ENCODE data around the gene NBPF4. TPM values are rescaled to one million over a fixed set of nuclear protein-coding genes. Genes with fewer than 3 reads are reported as not detected.
"Not testable (repeated sequence)": the region's sequence is repeated elsewhere in the genome, so short reads cannot be mapped to it uniquely, and the experiment has no call there.

The NBPF4 gene
- total RNA-seq, 1 donor from 2014 or later, result not detected

GRCh38 chr1:108209456-108210108 lies 34.3 kb downstream of the NBPF4 start:
- Mint-ChIP-seq H3K4me3 (ENCODE audit: low read depth) (no peak overlapping the region), H3K27me3 (peaks cover 13% of the 10 kb centered on the region), H3K4me1 (ENCODE audit: low read depth) (peaks cover 4% of the 10 kb centered on the region), H3K36me3 (ENCODE audit: insufficient read depth) (no peaks in the 10 kb centered on the region), H3K27ac (no peak overlapping the region), H3K9me3 (ENCODE audit: low read depth) (peaks cover 4% of the 10 kb centered on the region)
- TF ChIP-seq CTCF (IDR thresholded peaks at IDR 0.05; ENCODE audit: unreplicated experiment), result no peak
- DNase-seq (ENCODE audit: low spot score, unreplicated experiment), result no peak

- Mint-ChIP-seq H3K27ac (no peak overlapping the region), H3K4me3 (ENCODE audit: low read depth) (no peak overlapping the region), H3K9me3 (ENCODE audit: low read depth) (peaks cover 8% of the 10 kb centered on the region), H3K4me1 (ENCODE audit: low read depth) (peaks cover 4% of the 10 kb centered on the region), H3K36me3 (ENCODE audit: insufficient read depth) (no peaks in the 10 kb centered on the region), H3K27me3 (peaks cover 16% of the 10 kb centered on the region)
- no peak for DNase-seq (ENCODE audit: low spot score, unreplicated experiment)
- TF ChIP-seq CTCF (IDR thresholded peaks at IDR 0.05; ENCODE audit: unreplicated experiment), result no peak
Observed at GRCh38 chr1:108208724-108209446, 35.0 kb downstream of the NBPF4 start.

- not testable (repeated sequence) for H3K4me3 Mint-ChIP-seq (ENCODE audit: low read depth); H3K27me3 Mint-ChIP-seq; H3K27ac Mint-ChIP-seq; H3K9me3 Mint-ChIP-seq (ENCODE audit: low read depth); DNase-seq (ENCODE audit: low spot score, unreplicated experiment); H3K36me3 Mint-ChIP-seq (ENCODE audit: insufficient read depth)
- peaks cover 13% of the 10 kb centered on the region for H3K4me1 Mint-ChIP-seq (ENCODE audit: low read depth)
Observed at GRCh38 chr1:108203582-108203981, 40.3 kb downstream of the NBPF4 start.

- Mint-ChIP-seq H3K36me3 (ENCODE audit: insufficient read depth) (peaks cover 13% of the 10 kb centered on the region), H3K4me3 (ENCODE audit: low read depth) (no peak overlapping the region), H3K9me3 (ENCODE audit: low read depth) (peaks cover 8% of the 10 kb centered on the region), H3K27me3 (peaks cover 5% of the 10 kb centered on the region), H3K27ac (no peak overlapping the region), H3K4me1 (ENCODE audit: low read depth) (peaks cover 17% of the 10 kb centered on the region)
- DNase-seq (ENCODE audit: low spot score, unreplicated experiment), result no peak
- no peak for TF ChIP-seq CTCF (IDR thresholded peaks at IDR 0.05; ENCODE audit: unreplicated experiment)
Observed at GRCh38 chr1:108201687-108202086, 42.2 kb downstream of the NBPF4 start.

GRCh38 chr1:108200687-108201051 lies 43.2 kb downstream of the NBPF4 start:
- DNase-seq (ENCODE audit: low spot score, unreplicated experiment), result no peak
- H3K27ac Mint-ChIP-seq, result peak overlapping the region; percentile 96
- H3K4me3 Mint-ChIP-seq (ENCODE audit: low read depth), result peak overlapping the region; percentile 92
- peaks cover 18% of the 10 kb centered on the region for H3K36me3 Mint-ChIP-seq (ENCODE audit: insufficient read depth)
- peaks cover 8% of the 10 kb centered on the region for H3K9me3 Mint-ChIP-seq (ENCODE audit: low read depth)
- peak; percentile 16 for TF ChIP-seq CTCF (IDR thresholded peaks at IDR 0.05; ENCODE audit: unreplicated experiment)
- H3K4me1 Mint-ChIP-seq (ENCODE audit: low read depth), result peaks cover 17% of the 10 kb centered on the region
- H3K27me3 Mint-ChIP-seq, result peaks cover 5% of the 10 kb centered on the region

Measured in progenitor cell of endocrine pancreas (in vitro differentiated cells).